HEK293T (cell line): ENCODE measurements around the gene LTA.

Source experiments
- CTCF ChIA-PET: fragments of 350-600 bp; formaldehyde crosslinking; extraction: SDS; loops from one replicate; lab custom pipeline; 2021; ENCODE audit warnings: antibody characterized with exemption, inconsistent platforms; lab: Yijun Ruan, JAX
- POLR2A ChIA-PET: fragments of 350-600 bp; formaldehyde crosslinking; extraction: SDS; loops from one replicate; lab custom pipeline; 2020; ENCODE audit warnings: antibody characterized with exemption, inconsistent platforms; lab: Yijun Ruan, JAX
- DNase-seq: peaks from one replicate; pipeline ENCODE4 v3.0.0; 2012; ENCODE audit warnings: mixed read lengths; ENCODE audit errors: extremely low spot score
- ARNT ChIP-seq: fragments of 450-650 bp; IDR thresholded peaks from 2 replicates; pipeline ENCODE4 v1.6.1; 2017; ENCODE audit warnings: mild to moderate bottlenecking
- BHLHE40 ChIP-seq: fragments of 450-650 bp; IDR thresholded peaks from 2 replicates; pipeline ENCODE4 v1.6.1; 2016; ENCODE audit warnings: mild to moderate bottlenecking, moderate library complexity, borderline replicate concordance
- CTBP1 ChIP-seq: fragments of 450-650 bp; IDR thresholded peaks from 2 replicates; pipeline ENCODE4 v1.6.1; 2016; ENCODE audit warnings: borderline replicate concordance
- ELF4 ChIP-seq: fragments of 450-650 bp; IDR thresholded peaks from 2 replicates; pipeline ENCODE4 v1.6.1; 2017; ENCODE audit warnings: antibody characterized with exemption
- FOXA1 ChIP-seq: fragments of 450-650 bp; IDR thresholded peaks from 2 replicates; pipeline ENCODE4 v1.6.1; 2016; ENCODE audit warnings: mild to moderate bottlenecking
- FOXK2 ChIP-seq: fragments of 450-650 bp; IDR thresholded peaks from 2 replicates; pipeline ENCODE4 v1.6.1; 2016; ENCODE audit warnings: mild to moderate bottlenecking
- FOXM1 ChIP-seq: fragments of 450-650 bp; IDR thresholded peaks from 2 replicates; pipeline ENCODE4 v1.6.1; 2017; ENCODE audit warnings: mild to moderate bottlenecking, borderline replicate concordance
- HDGF ChIP-seq: fragments of 450-650 bp; IDR thresholded peaks from 2 replicates; pipeline ENCODE4 v1.6.1; 2017; ENCODE audit warnings: antibody characterized with exemption, borderline replicate concordance
- L3MBTL2 ChIP-seq: fragments of 450-650 bp; conservative IDR thresholded peaks from 2 replicates; pipeline ENCODE4 v1.6.1; 2016; ENCODE audit warnings: mild to moderate bottlenecking
- LEF1 ChIP-seq: fragments of 450-650 bp; IDR thresholded peaks from 2 replicates; pipeline ENCODE4 v1.6.1; 2017; ENCODE audit warnings: mild to moderate bottlenecking, borderline replicate concordance
- NFRKB ChIP-seq: fragments of 450-650 bp; IDR thresholded peaks from 2 replicates; pipeline ENCODE4 v1.6.1; 2016; ENCODE audit warnings: mild to moderate bottlenecking, moderate library complexity
- SP1 ChIP-seq: fragments of 450-650 bp; IDR thresholded peaks from 2 replicates; pipeline ENCODE4 v1.6.1; 2017
- SUZ12 ChIP-seq: fragments of 450-650 bp; IDR thresholded peaks from 2 replicates; pipeline ENCODE4 v1.6.1; 2016; ENCODE audit warnings: mild to moderate bottlenecking
- TARDBP ChIP-seq: fragments of 450-650 bp; IDR thresholded peaks from 2 replicates; pipeline ENCODE4 v1.6.1; 2016
- ZNF384 ChIP-seq: fragments of 450-650 bp; IDR thresholded peaks from 2 replicates; pipeline ENCODE4 v1.6.1; 2016
- TF ChIP-seq, protein P1 (sequence below): fragments of 450-650 bp; IDR thresholded peaks from 2 replicates; pipeline ENCODE4 v1.6.1; 2016

The LTA gene

DNA sequence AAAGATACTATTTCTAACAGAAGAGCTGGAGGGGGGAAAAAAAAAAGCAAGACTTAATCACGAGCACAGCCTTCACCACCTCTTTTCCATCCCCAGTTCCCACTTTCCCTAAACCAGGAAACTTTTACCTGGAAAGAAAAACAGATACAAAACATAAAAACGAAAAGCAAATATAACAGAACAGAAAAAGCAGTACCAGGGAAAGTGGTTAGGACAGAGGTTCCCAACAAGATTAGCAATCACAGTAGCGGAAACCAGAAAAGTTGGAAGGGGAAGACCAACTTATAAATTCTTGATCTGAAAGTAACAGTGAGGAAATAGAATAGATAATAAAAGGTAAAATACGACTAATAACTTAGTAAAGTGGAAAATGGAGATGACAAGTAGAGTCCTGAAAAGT lies 31.4 kb upstream of the LTA start:
- no peak for DNase-seq
- TF ChIP-seq SUZ12 (no peak), HDGF (no peak), LEF1 (no peak), SP1 (no peak), NFRKB (no peak), ARNT (no peak), ELF4 (no peak), L3MBTL2 (no peak), FOXK2 (no peak)
- TF ChIP-seq, protein P1, sequence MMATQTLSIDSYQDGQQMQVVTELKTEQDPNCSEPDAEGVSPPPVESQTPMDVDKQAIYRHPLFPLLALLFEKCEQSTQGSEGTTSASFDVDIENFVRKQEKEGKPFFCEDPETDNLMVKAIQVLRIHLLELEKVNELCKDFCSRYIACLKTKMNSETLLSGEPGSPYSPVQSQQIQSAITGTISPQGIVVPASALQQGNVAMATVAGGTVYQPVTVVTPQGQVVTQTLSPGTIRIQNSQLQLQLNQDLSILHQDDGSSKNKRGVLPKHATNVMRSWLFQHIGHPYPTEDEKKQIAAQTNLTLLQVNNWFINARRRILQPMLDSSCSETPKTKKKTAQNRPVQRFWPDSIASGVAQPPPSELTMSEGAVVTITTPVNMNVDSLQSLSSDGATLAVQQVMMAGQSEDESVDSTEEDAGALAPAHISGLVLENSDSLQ: no peak
- ChIA-PET CTCF (interaction anchor here (0.5 to 1.2 kb wide), 3 partner anchors 9 to 58 kb away, joined by 3 to 4 read pairs (median 3); no protein-coding TSS in a partner anchor), POLR2A (interaction anchor here (1.0 to 8.1 kb wide), 11 partner anchors 12 to 199 kb away, joined by 3 to 114 read pairs (median 13); partner anchors contain the start of genes C6orf47, MCCD1, MICB and MSH5)

DNA sequence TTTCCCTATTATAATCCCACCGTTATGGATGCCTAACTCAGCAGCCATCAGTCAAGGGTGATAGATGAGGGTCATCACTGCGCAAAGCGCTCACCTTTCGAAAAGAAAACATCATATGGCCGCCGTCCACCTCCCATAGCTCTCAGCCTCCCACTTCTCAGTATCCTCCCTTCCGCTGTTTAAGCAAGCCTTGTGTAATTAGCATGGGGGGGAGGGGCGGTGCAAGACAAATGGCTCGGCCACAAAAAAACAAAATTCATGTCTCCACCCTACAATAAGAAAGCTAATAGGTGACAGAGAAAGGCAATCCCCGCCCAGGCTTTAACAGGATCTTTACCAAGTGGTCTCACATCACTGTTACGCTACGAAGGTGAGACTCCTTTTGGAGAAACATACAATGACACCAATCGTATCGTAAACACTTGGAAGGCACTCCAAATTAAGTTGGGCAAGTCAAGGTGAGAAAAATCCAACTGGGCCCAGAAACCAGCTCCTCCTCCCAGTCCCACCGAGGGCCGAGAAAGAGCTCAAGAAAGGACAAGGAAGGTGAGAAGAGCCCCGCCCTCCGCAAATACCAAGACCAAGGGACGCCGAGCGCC lies 30.9 kb upstream of the LTA start:
- POLR2A ChIA-PET: interaction anchor here (0.8 to 8.1 kb wide), 30 partner anchors 9 to 636 kb away, joined by 3 to 114 read pairs (median 6); partner anchors contain the start of genes ABHD16A, BAG6, C6orf47 and DXO
- CTCF ChIA-PET: interaction anchor here (0.5 to 2.8 kb wide), 6 partner anchors 9 to 170 kb away, joined by 3 to 17 read pairs (median 4); no protein-coding TSS in a partner anchor
- no peak for TF ChIP-seq FOXK2
- TF ChIP-seq, protein P1: peak; percentile 60
- DNase-seq: peak; percentile 54

GRCh38 chr6:31541658-31542521 lies 30.2 kb upstream of the LTA start, which contains the start of gene DDX39B:
Gene DDX39B (minus strand): TSS chr6:31542003. CDS start chr6:31540532, 1,471 bp downstream.
- TF ChIP-seq L3MBTL2 (peak; percentile 84), NFRKB (peak; percentile 99), ELF4 (peak; percentile 97), HDGF (no peak)
- TF ChIP-seq, protein P1: no peak
- ChIA-PET POLR2A (interaction anchor here (0.8 to 8.1 kb wide), 38 partner anchors 9 to 636 kb away, joined by 3 to 114 read pairs (median 5); partner anchors contain the start of genes ABHD16A, BAG6, C6orf47 and DXO), CTCF (interaction anchor here (0.5 to 2.8 kb wide), 4 partner anchors 9 to 169 kb away, joined by 3 to 17 read pairs (median 4); no protein-coding TSS in a partner anchor)
- DNase-seq: peak; percentile 95

DNA sequence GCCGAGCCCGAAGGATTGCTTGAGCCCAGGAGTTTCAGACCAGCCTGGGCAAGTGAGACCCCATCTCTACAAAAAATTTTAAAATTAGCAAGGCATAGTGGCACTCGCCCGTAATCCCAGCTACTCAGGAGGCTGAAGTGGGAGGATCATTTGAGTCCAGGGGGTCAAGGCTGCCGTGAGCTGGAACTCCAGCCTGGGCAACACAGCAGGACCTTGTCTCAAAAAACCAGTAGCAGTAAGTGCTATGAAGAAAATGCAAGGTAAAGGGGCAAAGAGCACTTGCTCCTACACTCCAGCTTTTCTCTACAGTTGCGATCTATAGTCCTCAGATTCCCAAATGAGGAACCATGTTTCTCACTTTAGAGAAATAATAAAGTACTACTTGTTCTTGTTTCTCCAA lies 28.4 kb upstream of the LTA start:
- TF ChIP-seq ARNT (no peak), TARDBP (no peak), HDGF (no peak), LEF1 (no peak), BHLHE40 (no peak), NFRKB (no peak), FOXM1 (no peak), L3MBTL2 (no peak), ZNF384 (no peak), SUZ12 (no peak), FOXK2 (no peak), CTBP1 (no peak)
- TF ChIP-seq, protein P1: no peak
- ChIA-PET POLR2A (interaction anchor here (1.3 to 8.1 kb wide), 6 partner anchors 15 to 109 kb away, joined by 3 to 114 read pairs (median 19); partner anchors contain the start of genes BAG6, MCCD1 and NCR3), CTCF (interaction anchor here (2.8 kb wide), 1 partner anchor 54 kb away, joined by 17 read pairs; no protein-coding TSS in a partner anchor)
- no peak for DNase-seq

GRCh38 chr6:31544676-31545075 lies 27.4 kb upstream of the LTA start:
- no peak for TF ChIP-seq FOXA1
- TF ChIP-seq BHLHE40: no peak
- ChIA-PET POLR2A (interaction anchor here (4.1 to 8.1 kb wide), 2 partner anchors 52 to 77 kb away, joined by 15 to 91 read pairs; no protein-coding TSS in a partner anchor), CTCF (no interaction called here)
- DNase-seq: no peak

- POLR2A ChIA-PET: interaction anchor here (2.4 to 8.1 kb wide), 3 partner anchors 52 to 77 kb away, joined by 13 to 91 read pairs (median 15); no protein-coding TSS in a partner anchor
Measured at GRCh38 chr6:31545291-31545690, 26.8 kb upstream of the LTA start.

More at GRCh38 chr6:31545291-31545690, 26.8 kb upstream of the LTA start:
- DNase-seq: no peak
- CTCF ChIA-PET: no interaction called here
- TF ChIP-seq FOXM1 (no peak), BHLHE40 (no peak), L3MBTL2 (no peak), SUZ12 (no peak), ELF4 (no peak), TARDBP (no peak), ZNF384 (no peak), SP1 (no peak), ARNT (no peak), CTBP1 (no peak), FOXA1 (no peak), NFRKB (no peak), LEF1 (no peak), HDGF (no peak), FOXK2 (no peak)
- TF ChIP-seq, protein P1: no peak
